GM23338 (cell line): ENCODE data around the gene REEP1. TPM values are rescaled to one million over a fixed set of nuclear protein-coding genes. Genes with fewer than 3 reads are reported as not detected.

Experiments used
- ATAC-seq: fragments of 200-7000 bp; cut with Tn5 transposase; 3 replicates; pipeline ENCODE4 v1.9.1; 2020
- DNase-seq: peaks from one replicate; pipeline ENCODE4 v3.0.0-alpha.2; 2015; ENCODE audit warnings: low spot score
- H2AFZ ChIP-seq: fragments of 200-600 bp; sonication (generic); 2 replicates; pipeline ENCODE4 v1.8.0; 2016; ENCODE audit warnings: antibody characterized with exemption, mild to moderate bottlenecking, moderate library complexity
- H3F3A ChIP-seq: fragments of 200-600 bp; sonication (generic); replicated peaks from 2 replicates; pipeline ENCODE4 v1.8.0; 2017; ENCODE audit warnings: antibody characterized with exemption, mixed run types, low read depth
- H3K27ac ChIP-seq: fragments of 200-600 bp; sonication (generic); 2 replicates; pipeline ENCODE4 v1.6.1; 2016; ENCODE audit warnings: low read depth
- H3K27me3 ChIP-seq: fragments of 200-600 bp; sonication (generic); 2 replicates; pipeline ENCODE4 v1.8.0; 2016; ENCODE audit warnings: mild to moderate bottlenecking, mixed run types, moderate library complexity; ENCODE audit not compliant: insufficient read depth
- H3K36me3 ChIP-seq: fragments of 200-600 bp; sonication (generic); 2 replicates; pipeline ENCODE4 v1.8.0; 2016; ENCODE audit warnings: mild to moderate bottlenecking; ENCODE audit not compliant: insufficient read depth
- H3K4me1 ChIP-seq: fragments of 200-600 bp; sonication (generic); 2 replicates; pipeline ENCODE4 v1.8.0; 2016; ENCODE audit warnings: mild to moderate bottlenecking, moderate library complexity; ENCODE audit not compliant: insufficient read depth
- H3K4me2 ChIP-seq: fragments of 200-600 bp; sonication (generic); 2 replicates; pipeline ENCODE4 v1.7.1; 2017; ENCODE audit warnings: mixed run types
- H3K4me3 ChIP-seq: fragments of 200-600 bp; sonication (generic); 2 replicates; pipeline ENCODE4 v1.6.1; 2016; ENCODE audit warnings: mixed run types
- H3K79me2 ChIP-seq: fragments of 200-600 bp; sonication (generic); replicated peaks from 2 replicates; pipeline ENCODE4 v1.8.0; 2017; ENCODE audit warnings: mild to moderate bottlenecking; ENCODE audit not compliant: insufficient read depth
- H3K9me2 ChIP-seq: fragments of 200-600 bp; sonication (generic); 2 replicates; pipeline ENCODE4 v1.8.0; 2017; ENCODE audit not compliant: insufficient read depth
- H4K20me1 ChIP-seq: fragments of 200-600 bp; sonication (generic); replicated peaks from 2 replicates; pipeline ENCODE4 v1.8.0; 2017; ENCODE audit warnings: mild to moderate bottlenecking; ENCODE audit not compliant: insufficient read depth
- H3K27ac Mint-ChIP-seq: 2 replicates; pipeline ENCODE4 v1.8.0; 2020; ENCODE audit warnings: inconsistent platforms, mild to moderate bottlenecking, moderate library complexity, mixed read lengths
- H3K27me3 Mint-ChIP-seq: 3 replicates; pipeline ENCODE4 v1.8.0; 2022; ENCODE audit warnings: low read depth, mild to moderate bottlenecking, moderate library complexity, mixed read lengths, inconsistent platforms; ENCODE audit not compliant: insufficient read depth, poor library complexity
- H3K36me3 Mint-ChIP-seq: 3 replicates; pipeline ENCODE4 v1.8.0; 2021; ENCODE audit warnings: low read depth, mild to moderate bottlenecking, inconsistent platforms, moderate library complexity, mixed read lengths
- H3K4me1 Mint-ChIP-seq: 3 replicates; pipeline ENCODE4 v1.8.0; 2020; ENCODE audit warnings: mild to moderate bottlenecking, inconsistent platforms, mixed read lengths
- H3K4me3 Mint-ChIP-seq: 3 replicates; pipeline ENCODE4 v1.8.0; 2021; ENCODE audit warnings: moderate library complexity, mild to moderate bottlenecking, inconsistent platforms, mixed read lengths
- H3K9me3 Mint-ChIP-seq: 3 replicates; pipeline ENCODE4 v1.8.0; 2020; ENCODE audit warnings: moderate library complexity, mild to moderate bottlenecking, inconsistent platforms, mixed read lengths
- REST ChIP-seq: IDR thresholded peaks from one replicate; pipeline ENCODE4 v1.6.1; 2018; ENCODE audit warnings: antibody characterized with exemption; ENCODE audit not compliant: unreplicated experiment
- ZNF331 ChIP-seq: fragments of 250-450 bp; sonication (Bioruptor Pico); IDR thresholded peaks from 2 replicates; pipeline ENCODE4 v1.5.0; 2020; ENCODE audit warnings: low read depth, mild to moderate bottlenecking, moderate library complexity
- ZNF462 ChIP-seq: fragments of 250-450 bp; sonication (Bioruptor Pico); IDR thresholded peaks from 2 replicates; pipeline ENCODE4 v1.5.0; 2020; ENCODE audit warnings: mild to moderate bottlenecking, moderate library complexity
- polyA plus RNA-seq: library from polyadenylated mRNA; unstranded; fragments of >200 nt; fragmentation: Nextera tagmentation; extraction: Ambion mirVana; gene quantifications from 2 replicates; pipeline ENCODE4 v1.2.1, GENCODE V29; 2016
- total RNA-seq: library from RNA; depleted of rRNA; stranded (reverse); fragments of >200 nt; shearing (Covaris generic); gene quantifications from 2 replicates; pipeline ENCODE4 v1.2.3, GENCODE V29; 2014

REEP1 gene
- total and polyA plus RNA-seq, 2 experiments from 2014 or later: 1.6 to 1.8 TPM

GRCh38 chr2:86285981-86286380 is 51.4 kb downstream of the REEP1 start:
- no peak for ATAC-seq

More at GRCh38 chr2:86285981-86286380, 51.4 kb downstream of the REEP1 start:
- H3K27ac ChIP-seq: no peak overlapping the region
- H3K36me3 ChIP-seq: no peaks in the 10 kb centered on the region
- H3K4me3 ChIP-seq: no peak overlapping the region
- DNase-seq: no peak
- H3K79me2 ChIP-seq: no peaks in the 10 kb centered on the region
- no peaks in the 10 kb centered on the region for H3K4me1 Mint-ChIP-seq
- no peaks in the 10 kb centered on the region for H3K9me2 ChIP-seq
- no peaks in the 10 kb centered on the region for H3K4me1 ChIP-seq
- no peaks in the 10 kb centered on the region for H3K36me3 Mint-ChIP-seq
- H4K20me1 ChIP-seq: no peaks in the 10 kb centered on the region
- H3F3A ChIP-seq: no peaks in the 10 kb centered on the region
- peaks cover 1% of the 10 kb centered on the region for H3K27me3 Mint-ChIP-seq
- H3K27ac Mint-ChIP-seq: no peak overlapping the region
- H3K4me2 ChIP-seq: no peak overlapping the region
- no peaks in the 10 kb centered on the region for H3K9me3 Mint-ChIP-seq
- H3K4me3 Mint-ChIP-seq: no peak overlapping the region
- TF ChIP-seq ZNF462 (CRISPR knock-in tag): no peak
- TF ChIP-seq REST: no peak
- TF ChIP-seq ZNF331 (CRISPR knock-in tag): no peak
- H2AFZ ChIP-seq: no peak overlapping the region
- H3K27me3 ChIP-seq: no peaks in the 10 kb centered on the region
